ENCODE data around the gene DNAAF6.
"Not testable (repeated sequence)": the region's sequence is repeated elsewhere in the genome, so short reads cannot be mapped to it uniquely, and the experiment has no call there.

Gene DNAAF6

DNA sequence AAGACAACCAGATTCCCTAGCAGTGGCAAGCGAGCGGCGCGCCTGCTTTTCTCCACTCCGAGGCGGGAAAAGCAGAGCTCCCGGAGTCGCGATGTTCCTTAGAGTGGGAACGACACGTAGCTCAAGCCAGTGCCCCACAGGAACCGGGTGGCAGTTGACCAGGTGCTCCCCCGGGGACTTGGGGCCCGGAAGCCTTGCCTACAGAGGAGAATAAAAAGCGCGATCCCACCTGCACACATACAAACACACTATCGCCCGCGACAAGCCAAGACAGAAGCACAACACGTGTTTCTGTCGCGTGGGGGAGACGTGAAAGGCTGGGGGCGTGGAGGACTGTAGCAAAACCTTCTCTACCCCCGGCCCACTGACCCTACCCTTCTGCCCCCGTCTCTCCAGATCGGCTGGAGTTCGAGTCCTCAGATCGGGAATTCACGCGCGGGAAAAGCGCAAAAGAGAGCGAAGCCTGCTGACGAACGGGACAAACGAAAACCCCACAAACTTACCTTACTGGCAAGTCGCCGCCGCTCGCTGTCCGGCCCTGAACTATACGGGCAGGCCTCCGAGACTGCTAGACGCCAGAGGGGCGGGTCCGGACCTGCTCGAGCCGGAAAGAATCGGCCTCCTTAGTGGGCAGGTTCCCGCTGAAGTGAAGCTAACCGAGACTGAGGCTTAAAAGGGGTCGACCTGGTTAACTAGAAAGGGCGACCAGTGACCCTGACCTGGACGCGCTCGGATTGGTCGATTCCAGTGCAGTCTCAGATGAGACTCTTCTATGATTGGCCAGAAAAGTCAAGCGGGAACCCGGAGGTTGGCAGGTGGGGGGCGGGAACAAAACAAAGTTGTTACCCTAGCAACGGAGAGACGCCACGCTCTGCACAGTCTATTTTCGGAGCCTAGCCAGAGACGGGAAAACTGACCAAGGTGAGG is at the start of gene DNAAF6, which contains the start of gene NUP62CL:
TSS of gene DNAAF6 (plus strand) at position 842 of the 927 bp plus-strand sequence. CDS start 6,265 bp downstream, outside the sequence.
TSS of gene NUP62CL (minus strand) at position 664 of the 927 bp plus-strand sequence. CDS start 31,287 bp downstream, outside the sequence.
- TF ChIP-seq EZH2phosphoT487 (IDR thresholded peaks at IDR 0.05; ENCODE audit: borderline replicate concordance, low read length): no peak
- TF ChIP-seq, protein P1, sequence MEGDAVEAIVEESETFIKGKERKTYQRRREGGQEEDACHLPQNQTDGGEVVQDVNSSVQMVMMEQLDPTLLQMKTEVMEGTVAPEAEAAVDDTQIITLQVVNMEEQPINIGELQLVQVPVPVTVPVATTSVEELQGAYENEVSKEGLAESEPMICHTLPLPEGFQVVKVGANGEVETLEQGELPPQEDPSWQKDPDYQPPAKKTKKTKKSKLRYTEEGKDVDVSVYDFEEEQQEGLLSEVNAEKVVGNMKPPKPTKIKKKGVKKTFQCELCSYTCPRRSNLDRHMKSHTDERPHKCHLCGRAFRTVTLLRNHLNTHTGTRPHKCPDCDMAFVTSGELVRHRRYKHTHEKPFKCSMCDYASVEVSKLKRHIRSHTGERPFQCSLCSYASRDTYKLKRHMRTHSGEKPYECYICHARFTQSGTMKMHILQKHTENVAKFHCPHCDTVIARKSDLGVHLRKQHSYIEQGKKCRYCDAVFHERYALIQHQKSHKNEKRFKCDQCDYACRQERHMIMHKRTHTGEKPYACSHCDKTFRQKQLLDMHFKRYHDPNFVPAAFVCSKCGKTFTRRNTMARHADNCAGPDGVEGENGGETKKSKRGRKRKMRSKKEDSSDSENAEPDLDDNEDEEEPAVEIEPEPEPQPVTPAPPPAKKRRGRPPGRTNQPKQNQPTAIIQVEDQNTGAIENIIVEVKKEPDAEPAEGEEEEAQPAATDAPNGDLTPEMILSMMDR (IDR thresholded peaks at IDR 0.05; ENCODE audit: low read depth, low read length, poor library complexity, severe bottlenecking): no peak
- H3K79me2 ChIP-seq (ENCODE audit: control insufficient read depth, low read length): peaks cover 12% of the 10 kb centered on the region
- H4K20me1 ChIP-seq (ENCODE audit: control insufficient read depth, insufficient read depth, low read depth, low read length): no peaks in the 10 kb centered on the region
- no peaks in the 10 kb centered on the region for H3K9me3 ChIP-seq (ENCODE audit: control insufficient read depth, insufficient read depth, low read length)
- H3K4me3 ChIP-seq (ENCODE audit: low read length): peak within 1 kb of the TSS; percentile 89
- H3K27ac ChIP-seq (ENCODE audit: low read depth, low read length): 0 out of 2 replicates have a peak within 1 kb of the TSS, but pooled peaks have one; percentile 24
- H3F3A ChIP-seq (ENCODE audit: control insufficient read depth, insufficient read depth): no peaks in the 10 kb centered on the region
- no peaks in the 10 kb centered on the region for H3K9me2 ChIP-seq (replicated peaks; ENCODE audit: control insufficient read depth, low read length)
- peak within 1 kb of the TSS; percentile 76 for H3K4me2 ChIP-seq (ENCODE audit: low read length)
- no peaks in the 10 kb centered on the region for H3K36me3 ChIP-seq (ENCODE audit: control insufficient read depth, low read length)
- H3K4me1 ChIP-seq (ENCODE audit: control insufficient read depth, low read length): peaks cover 10% of the 10 kb centered on the region
- no peaks in the 10 kb centered on the region for H3K27me3 ChIP-seq (ENCODE audit: control insufficient read depth, low read length)

- not testable (repeated sequence) for H3K36me3 ChIP-seq (ENCODE audit: control insufficient read depth, low read length); H3K79me2 ChIP-seq (ENCODE audit: control insufficient read depth, low read length); H3K4me3 ChIP-seq (ENCODE audit: low read length); H3K4me1 ChIP-seq (ENCODE audit: control insufficient read depth, low read length); H3K27me3 ChIP-seq (ENCODE audit: control insufficient read depth, low read length); H3K9me2 ChIP-seq (replicated peaks; ENCODE audit: control insufficient read depth, low read length); H3K27ac ChIP-seq (ENCODE audit: low read depth, low read length); H3K4me2 ChIP-seq (ENCODE audit: low read length); H3F3A ChIP-seq (ENCODE audit: control insufficient read depth, insufficient read depth); H4K20me1 ChIP-seq (ENCODE audit: control insufficient read depth, insufficient read depth, low read depth, low read length); H3K9me3 ChIP-seq (ENCODE audit: control insufficient read depth, insufficient read depth, low read length)
These were observed 48.8 kb upstream of the DNAAF6 start for GRCh38 chrX:107157618-107158017.

GRCh38 chrX:107167163-107167921 is 39.1 kb upstream of the DNAAF6 start:
- H3K4me2 ChIP-seq (ENCODE audit: low read length): no peak overlapping the region
- H3K9me2 ChIP-seq (replicated peaks; ENCODE audit: control insufficient read depth, low read length): no peaks in the 10 kb centered on the region
- no peak overlapping the region for H3K4me3 ChIP-seq (ENCODE audit: low read length)
- no peaks in the 10 kb centered on the region for H3K4me1 ChIP-seq (ENCODE audit: control insufficient read depth, low read length)
- H3F3A ChIP-seq (ENCODE audit: control insufficient read depth, insufficient read depth): no peaks in the 10 kb centered on the region
- H4K20me1 ChIP-seq (ENCODE audit: control insufficient read depth, insufficient read depth, low read depth, low read length): no peaks in the 10 kb centered on the region
- H3K79me2 ChIP-seq (ENCODE audit: control insufficient read depth, low read length): no peaks in the 10 kb centered on the region
- TF ChIP-seq EZH2phosphoT487 (IDR thresholded peaks at IDR 0.05; ENCODE audit: borderline replicate concordance, low read length): no peak
- TF ChIP-seq, protein P1 (IDR thresholded peaks at IDR 0.05; ENCODE audit: low read depth, low read length, poor library complexity, severe bottlenecking): no peak
- no peak overlapping the region for H3K27ac ChIP-seq (ENCODE audit: low read depth, low read length)
- no peaks in the 10 kb centered on the region for H3K36me3 ChIP-seq (ENCODE audit: control insufficient read depth, low read length)
- no peaks in the 10 kb centered on the region for H3K9me3 ChIP-seq (ENCODE audit: control insufficient read depth, insufficient read depth, low read length)
- H3K27me3 ChIP-seq (ENCODE audit: control insufficient read depth, low read length): no peaks in the 10 kb centered on the region
